Heart right ventricle (tissue), 16 donors: Measurements from ENCODE around the gene MSH5. TPM values are rescaled to one million over a fixed set of nuclear protein-coding genes. Genes with fewer than 3 reads are reported as not detected.

ENCODE experiments used
- ATAC-seq, 8 donors: fragments of 200-7000 bp; cut with Tn5 transposase; one replicate each; pipeline ENCODE4 v1.9.1; 2020; ENCODE audit warnings: mild to moderate bottlenecking in 8 of 8, moderate library complexity in 8 of 8, moderate number of reproducible peaks in 1 of 8
- DNase-seq, 2 donors: peaks; one replicate each; pipeline ENCODE4 v3.0.0-alpha.2; 2020
- H3K27ac ChIP-seq, 10 donors: fragments of 200-600 bp; sonication (generic) in 2 of 10; one replicate each; pipeline versions ENCODE4 v1.5.0 to v1.8.0; 2020 to 2022; ENCODE audit warnings: mild to moderate bottlenecking in 3 of 10
- H3K27me3 ChIP-seq, 7 donors: fragments of 200-600 bp; one replicate each; pipeline ENCODE4 v1.8.0; 2021 to 2022; ENCODE audit warnings: mild to moderate bottlenecking in 2 of 7
- H3K36me3 ChIP-seq, 9 donors: fragments of 200-600 bp; sonication (generic) in 1 of 9; one replicate each; pipeline versions ENCODE4 v1.5.0 to v1.8.0; 2020 to 2022; ENCODE audit warnings: mild to moderate bottlenecking in 2 of 9
- H3K4me1 ChIP-seq, 9 donors: fragments of 200-600 bp; sonication (generic) in 1 of 9; one replicate each; pipeline versions ENCODE4 v1.5.0 to v1.8.0; 2020 to 2022; ENCODE audit warnings: mild to moderate bottlenecking in 4 of 9
- H3K4me3 ChIP-seq, 10 donors: fragments of 200-600 bp; sonication (generic) in 2 of 10; one replicate each; pipeline versions ENCODE4 v1.5.0 to v1.8.0; 2020 to 2022; ENCODE audit warnings: mild to moderate bottlenecking in 7 of 10, moderate library complexity in 2 of 10
- H3K9me3 ChIP-seq, 11 donors: fragments of 200-600 bp in 10 of 11; sonication (generic) in 2 of 11; one replicate each; pipeline versions ENCODE4 v1.5.0 to v1.8.0; 2013 to 2022; ENCODE audit warnings: mild to moderate bottlenecking in 2 of 11, control low read depth in 1 of 11, moderate library complexity in 1 of 11
- WGBS, 2 donors: extraction: QIAGEN DNeasy Blood & Tissue Kit; methylation state at CpG; one replicate each; pipeline ENCODE4 v1.1.7; 2013; ENCODE audit warnings: inconsistent platforms in 1 of 2; 5-methylcytosine and 5-hydroxymethylcytosine counted together
- intact Hi-C, 10 donors: fragments of 100-400 bp; cut with DNase I; formaldehyde crosslinking; loops; one replicate each; pipeline versions ENCODE4 v1.11.1 to v1.14.2; 2022
- polyA plus RNA-seq, 2 donors: library from polyadenylated mRNA; stranded (reverse); fragments of 200-250 nt; gene quantifications; one replicate each; pipeline ENCODE4 v1.2.3, GENCODE V29; 2013
- total RNA-seq, 10 donors: library from RNA; stranded (reverse); fragmentation: NEBNext Ultra II Directional in 3 of 10; extraction: Animal tissue kit (Norgen Biotek cat#: 25700) in 3 of 10; gene quantifications; one replicate each; pipeline versions ENCODE4 v1.2.1 to v1.2.4, GENCODE V29; 2021 to 2023
- TF ChIP-seq, protein P1 (sequence below), 9 donors: fragments of 200-600 bp; sonication (generic) in 2 of 9; IDR thresholded peaks; one replicate each; pipeline versions ENCODE4 v1.5.0 to v1.8.0; 2021 to 2022; ENCODE audit warnings: antibody characterized with exemption in 9 of 9, mild to moderate bottlenecking in 5 of 9, moderate library complexity in 1 of 9
- donor health status: Arrhythmogenic right ventricular cardiomyopathy.
- donor health status: ischemic (EF 13 %, LVEDD 7.1; RV severe dilation, severe dysfunction).
- donor health status: healthy with polysubstance abuse.
- donor health status: DM: no; HTN: yes; CAD: no.
- donor health status: DM: no; HTN: no; CAD: no.
- donor health status: ischemic (EF 25% LVEDD 6.9; RV normal size, moderate dysfunction).
- donor health status: ischemic (EF 25% LVEDD 5.7; RV mildly dilated, moderate dysfunction).
- donor health status: healthy.
- donor health status: DM: yes; HTN: yes; CAD: no.
- donor health status: Ischemic cardiomyopathy.
- donor health status: ischemic (EF 35%, LVEDD 5.7; RV mildly dilated, moderate dysfunction).
- donor health status: nonischemic (EF 11% LVEDD 7.7; RV severe dilation, severe dysfunction).
- donor health status: DM: yes; HTN: yes; CAD: no.
- donor health status: PGD.
- donor health status: ischemic (EF 29% LVEDD 5.4; RV normal size, mild dysfunction).
- donor health status: nonischemic (EF 23%, LVEDD 6.1; RV moderate dilation, normal function).

Gene MSH5
- total and polyA plus RNA-seq, 12 donors: 0.89 to 6.1 (median 2.6) TPM

DNA sequence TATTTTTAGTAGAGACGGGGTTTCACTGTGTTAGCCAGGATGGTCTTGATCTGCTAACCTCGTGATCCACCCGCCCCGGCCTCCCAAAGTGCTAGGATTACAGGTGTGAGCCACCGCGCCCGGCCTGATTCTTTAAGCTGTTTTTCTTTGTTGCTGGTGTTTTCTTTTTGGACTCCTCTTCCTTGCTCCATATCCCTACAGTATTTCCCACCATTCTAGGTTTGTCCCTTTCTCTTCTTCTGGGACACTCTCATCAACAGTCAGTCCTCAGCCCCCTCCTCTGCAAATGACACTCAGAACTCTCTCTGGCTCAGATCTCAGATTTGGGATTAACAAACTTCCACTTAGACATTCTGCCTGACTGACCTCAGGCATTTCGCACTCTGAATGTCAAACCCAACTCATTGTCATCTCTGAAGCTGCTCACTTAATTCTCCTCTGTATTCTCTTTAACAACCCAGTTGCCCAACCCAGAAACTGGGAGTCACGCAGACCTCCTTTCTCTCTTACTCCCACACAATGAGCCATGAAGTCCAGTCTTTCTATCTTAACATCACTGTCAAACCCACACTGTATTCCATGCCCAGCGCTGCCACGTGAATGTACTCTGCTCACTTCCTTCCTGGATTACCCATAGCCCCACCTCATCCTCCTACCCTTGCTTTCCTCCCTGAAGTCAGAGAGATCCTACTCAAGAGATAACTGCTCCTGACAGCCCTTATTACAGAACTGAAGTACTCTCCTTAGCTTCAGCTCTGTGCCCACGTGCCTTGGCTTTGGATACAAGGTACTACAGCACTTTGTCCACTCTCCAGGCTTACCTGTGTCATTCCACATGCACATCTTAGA, 14.1 kb upstream of the MSH5 start:
- peak overlapping the region in 2 of 10 donors; percentile 19 to 94 for H3K27ac ChIP-seq
- H3K27me3 ChIP-seq: no peaks in the 10 kb centered on the region
- H3K9me3 ChIP-seq: no peaks in the 10 kb centered on the region
- no peak for DNase-seq
- WGBS, 2 donors: 84 to 91% methylated on average over 12 of the region's 12 CpGs
- intact Hi-C loops: loop anchor here in 6 of 10 donors (5.0 kb wide), 4 partner anchors 42 to 107 kb away; partner anchors contain the start of genes LY6G5C (in 1 of the 6) and VARS1 (in 1 of the 6)
- H3K4me3 ChIP-seq: no peak overlapping the region
- no peak for ATAC-seq
- peaks cover 9 to 44% (median 23%) of the 10 kb centered on the region in 9 donors for H3K4me1 ChIP-seq
- H3K36me3 ChIP-seq: peaks cover 0 to 41% (median 17%) of the 10 kb centered on the region in 9 donors
- TF ChIP-seq, protein P1, sequence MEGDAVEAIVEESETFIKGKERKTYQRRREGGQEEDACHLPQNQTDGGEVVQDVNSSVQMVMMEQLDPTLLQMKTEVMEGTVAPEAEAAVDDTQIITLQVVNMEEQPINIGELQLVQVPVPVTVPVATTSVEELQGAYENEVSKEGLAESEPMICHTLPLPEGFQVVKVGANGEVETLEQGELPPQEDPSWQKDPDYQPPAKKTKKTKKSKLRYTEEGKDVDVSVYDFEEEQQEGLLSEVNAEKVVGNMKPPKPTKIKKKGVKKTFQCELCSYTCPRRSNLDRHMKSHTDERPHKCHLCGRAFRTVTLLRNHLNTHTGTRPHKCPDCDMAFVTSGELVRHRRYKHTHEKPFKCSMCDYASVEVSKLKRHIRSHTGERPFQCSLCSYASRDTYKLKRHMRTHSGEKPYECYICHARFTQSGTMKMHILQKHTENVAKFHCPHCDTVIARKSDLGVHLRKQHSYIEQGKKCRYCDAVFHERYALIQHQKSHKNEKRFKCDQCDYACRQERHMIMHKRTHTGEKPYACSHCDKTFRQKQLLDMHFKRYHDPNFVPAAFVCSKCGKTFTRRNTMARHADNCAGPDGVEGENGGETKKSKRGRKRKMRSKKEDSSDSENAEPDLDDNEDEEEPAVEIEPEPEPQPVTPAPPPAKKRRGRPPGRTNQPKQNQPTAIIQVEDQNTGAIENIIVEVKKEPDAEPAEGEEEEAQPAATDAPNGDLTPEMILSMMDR (IDR thresholded peaks at IDR 0.05): no peak

DNA sequence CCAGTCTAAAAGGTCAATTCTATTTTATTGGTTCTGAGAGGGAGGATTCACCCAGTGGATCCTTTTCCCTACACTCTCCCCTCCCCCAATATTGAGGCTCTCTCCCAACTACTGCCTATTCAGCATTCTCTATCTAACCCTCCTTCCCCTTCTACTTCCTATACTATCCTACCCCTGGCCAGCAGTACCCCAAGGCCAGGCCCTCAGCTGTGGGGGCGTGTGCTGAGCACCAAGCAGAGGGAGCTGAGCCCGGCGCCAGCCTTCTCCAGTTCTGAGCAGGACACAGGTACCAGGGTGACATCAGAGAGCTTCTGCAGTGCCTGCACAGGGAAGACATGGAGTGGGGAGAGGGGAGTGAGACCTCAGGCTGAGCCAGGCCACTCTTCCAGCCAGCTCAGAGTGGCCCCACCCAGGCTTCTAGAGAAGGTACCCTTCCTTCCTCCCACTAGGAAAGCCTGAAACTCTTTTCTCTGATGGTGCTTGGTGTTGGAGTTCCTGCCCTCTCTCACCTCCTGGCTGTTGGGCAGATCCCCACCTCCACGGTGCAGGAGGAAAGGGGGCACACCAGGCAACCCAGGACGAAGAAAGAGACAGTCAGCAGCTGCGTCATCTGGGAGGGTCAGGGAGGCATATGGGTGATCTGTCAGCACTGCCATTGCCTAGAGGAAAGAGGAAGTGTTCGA, 12.6 kb upstream of the MSH5 start:
- Histone ChIP-seq H3K36me3 (peaks cover 0 to 56% (median 26%) of the 10 kb centered on the region in 9 donors), H3K27me3 (no peaks in the 10 kb centered on the region), H3K27ac (peak overlapping the region in 8 of 10 donors; percentile 31 to 97 (median 93)), H3K9me3 (no peaks in the 10 kb centered on the region), H3K4me3 (peak overlapping the region in 2 of 10 donors; percentile 78 to 79), H3K4me1 (peaks cover 10 to 59% (median 38%) of the 10 kb centered on the region in 9 donors)
- DNase-seq (peak in 1 of 2 donors; percentile 34), ATAC-seq (no peak)
- intact Hi-C loops: loop anchor here in 6 of 10 donors (5.0 kb wide), 4 partner anchors 40 to 105 kb away; partner anchors contain the start of genes LY6G5C (in 1 of the 6) and VARS1 (in 1 of the 6)
- TF ChIP-seq, protein P1 (IDR thresholded peaks at IDR 0.05): no peak
- WGBS, 2 donors: 76 to 80% methylated on average over 7 of the region's 7 CpGs

DNA sequence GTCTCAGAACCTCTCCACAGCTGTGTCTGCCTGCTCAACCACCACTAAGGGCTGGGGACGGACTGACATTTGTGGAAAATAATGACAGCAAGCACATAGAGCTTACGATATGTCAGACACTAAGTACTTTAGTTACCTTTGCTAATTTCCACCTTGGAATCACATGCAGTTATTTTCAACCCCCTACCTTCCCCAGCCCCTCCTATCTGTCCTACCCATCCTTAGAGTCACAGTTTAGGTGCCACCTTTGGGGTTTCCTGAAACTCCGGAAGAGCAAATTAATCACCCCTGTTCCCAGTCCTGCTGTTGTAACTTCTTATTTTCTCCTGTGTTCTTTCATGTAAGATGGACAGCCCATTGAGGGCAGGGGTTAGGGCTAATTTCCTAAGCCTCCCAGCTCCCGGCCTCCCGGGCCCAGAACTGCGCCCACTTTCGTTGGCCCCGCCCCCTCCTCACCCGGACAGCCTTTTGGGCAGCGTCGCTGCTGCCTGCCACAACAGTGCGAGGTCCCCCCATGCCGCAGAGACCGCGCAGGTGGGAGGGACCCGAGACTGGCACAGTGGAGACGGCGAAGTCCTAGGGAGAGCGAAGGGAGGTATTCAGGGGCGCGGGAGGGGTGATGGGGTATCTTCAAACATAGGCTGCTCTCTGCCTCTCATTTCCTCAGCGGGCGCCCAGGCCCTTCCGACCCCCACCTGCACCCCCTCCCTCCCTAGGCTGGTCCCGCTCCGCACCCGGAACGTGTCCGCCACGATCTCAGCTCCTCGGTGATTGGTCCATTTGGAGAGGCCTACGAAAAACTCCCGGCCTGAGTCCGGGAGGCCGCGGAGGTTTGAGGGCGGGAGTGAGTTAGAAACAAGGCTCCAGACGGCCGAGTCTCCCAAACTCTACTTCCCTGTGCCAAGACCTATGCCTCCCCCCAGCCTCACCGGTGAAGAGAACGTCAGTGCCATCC, 11.8 kb upstream of the MSH5 start:
- TF ChIP-seq, protein P1 (IDR thresholded peaks at IDR 0.05): no peak
- DNase-seq (peak in 1 of 2 donors; percentile 32), ATAC-seq (no peak)
- H3K4me1 ChIP-seq: peaks cover 10 to 67% (median 40%) of the 10 kb centered on the region in 9 donors
- 68 to 77% methylated on average over 41 of the region's 41 CpGs for WGBS, 2 donors
- intact Hi-C loops: loop anchor here in 6 of 10 donors (5.0 kb wide), 4 partner anchors 39 to 104 kb away; partner anchors contain the start of genes LY6G5C (in 1 of the 6) and VARS1 (in 1 of the 6)
- no peaks in the 10 kb centered on the region for H3K9me3 ChIP-seq
- peaks cover 0 to 64% (median 35%) of the 10 kb centered on the region in 9 donors for H3K36me3 ChIP-seq
- H3K27ac ChIP-seq: peak overlapping the region in 9 of 10 donors; percentile 93 to 97 (median 94)
- H3K4me3 ChIP-seq: peak overlapping the region; percentile 66 to 95 (median 78)
- no peaks in the 10 kb centered on the region for H3K27me3 ChIP-seq
